ENCODE results near the gene FGF19.
A peak's percentile ranks its signal among the peaks of the same experiment; 100 is the strongest.

The FGF19 gene

GRCh38 chr11:69744435-69744834 is 40.6 kb upstream of the FGF19 start:
- H3K14ac ChIP-seq (ENCODE audit: low read length) = no peak overlapping the region
- no peak overlapping the region for H2AFZ ChIP-seq (ENCODE audit: insufficient read depth, low read length, poor library complexity)
- no CpG with 5 or more reads among the region's 7 CpGs for WGBS (ENCODE audit: extremely low coverage, insufficient coverage, insufficient read length)
- no peak overlapping the region for H4K12ac ChIP-seq (ENCODE audit: low read depth, low read length)
- no peak overlapping the region for H2BK5ac ChIP-seq (ENCODE audit: low read depth, low read length, poor library complexity)
- no peak overlapping the region for H3K9ac ChIP-seq (ENCODE audit: low read length)
- no peak overlapping the region for H2AK5ac ChIP-seq (ENCODE audit: low read length)
- H3K4ac ChIP-seq (ENCODE audit: low read depth, low read length) = no peak overlapping the region
- peak overlapping the region; percentile 11 for H3K4me2 ChIP-seq (ENCODE audit: low read length)
- peak overlapping the region; percentile 37 for H2BK12ac ChIP-seq (ENCODE audit: low read length)
- no peaks in the 10 kb centered on the region for H3K9me3 ChIP-seq (ENCODE audit: insufficient read depth, low read depth, low read length)
- no peaks in the 10 kb centered on the region for H3K27me3 ChIP-seq (ENCODE audit: insufficient read depth, low read length)
- peaks cover 19 to 33% of the 10 kb centered on the region in 2 experiments for H3K4me1 ChIP-seq (ENCODE audit: control insufficient read depth in 1 of 2, insufficient read depth in 2 of 2, low read length in 2 of 2)
- no peaks in the 10 kb centered on the region for H3K36me3 ChIP-seq (ENCODE audit: control insufficient read depth in 1 of 2, insufficient read depth in 2 of 2, low read length in 2 of 2)
- no peak overlapping the region for H3K23ac ChIP-seq (ENCODE audit: low read length)
- peak overlapping the region; percentile 55 for H4K91ac ChIP-seq (ENCODE audit: low read depth, low read length)
- H3K79me1 ChIP-seq (ENCODE audit: low read length) = peaks cover 19% of the 10 kb centered on the region
- H4K8ac ChIP-seq (ENCODE audit: low read depth, low read length) = no peak overlapping the region
- H3K27ac ChIP-seq (ENCODE audit: low read depth, low read length) = peak overlapping the region; percentile 80
- H3K18ac ChIP-seq (ENCODE audit: low read length) = no peak overlapping the region
- H3K4me3 ChIP-seq (ENCODE audit: low read depth, low read length) = no peak overlapping the region
- peak; percentile 93 to 95 for DNase-seq
- no peak overlapping the region for H2BK120ac ChIP-seq (ENCODE audit: insufficient read depth, low read length, poor library complexity)
- no peaks in the 10 kb centered on the region for H3K79me2 ChIP-seq (ENCODE audit: control insufficient read depth, insufficient read depth, low read length, poor library complexity)

- Histone ChIP-seq H2BK120ac (ENCODE audit: insufficient read depth, low read length, poor library complexity) (peak overlapping the region; percentile 75), H3K4ac (ENCODE audit: low read depth, low read length) (no peak overlapping the region), H2AFZ (ENCODE audit: insufficient read depth, low read length, poor library complexity) (no peak overlapping the region), H3K4me3 (ENCODE audit: low read depth, low read length) (no peak overlapping the region), H3K4me2 (ENCODE audit: low read length) (no peak overlapping the region), H2BK12ac (ENCODE audit: low read length) (no peak overlapping the region), H3K9ac (ENCODE audit: low read length) (no peak overlapping the region), H3K27me3 (ENCODE audit: insufficient read depth, low read length) (no peaks in the 10 kb centered on the region), H3K27ac (ENCODE audit: low read depth, low read length) (no peak overlapping the region), H3K18ac (ENCODE audit: low read length) (no peak overlapping the region), H3K14ac (ENCODE audit: low read length) (no peak overlapping the region), H4K91ac (ENCODE audit: low read depth, low read length) (peak overlapping the region; percentile 78), H3K9me3 (ENCODE audit: insufficient read depth, low read depth, low read length) (peaks cover 11% of the 10 kb centered on the region), H2AK5ac (ENCODE audit: low read length) (no peak overlapping the region), H3K79me1 (ENCODE audit: low read length) (peaks cover 14% of the 10 kb centered on the region), H4K8ac (ENCODE audit: low read depth, low read length) (no peak overlapping the region), H2BK5ac (ENCODE audit: low read depth, low read length, poor library complexity) (no peak overlapping the region), H3K23ac (ENCODE audit: low read length) (no peak overlapping the region), H4K12ac (ENCODE audit: low read depth, low read length) (no peak overlapping the region), H3K4me1 (ENCODE audit: control insufficient read depth in 1 of 2, insufficient read depth in 2 of 2, low read length in 2 of 2) (peaks cover 6 to 8% of the 10 kb centered on the region in 2 experiments), H3K36me3 (ENCODE audit: control insufficient read depth in 1 of 2, insufficient read depth in 2 of 2, low read length in 2 of 2) (no peaks in the 10 kb centered on the region), H3K79me2 (ENCODE audit: control insufficient read depth, insufficient read depth, low read length, poor library complexity) (peaks cover 4% of the 10 kb centered on the region)
- WGBS (ENCODE audit: extremely low coverage, insufficient coverage, insufficient read length) = no CpG with 5 or more reads among the region's 3 CpGs
- DNase-seq = peak; percentile 69 to 71
Observed at GRCh38 chr11:69734841-69735240, 31.0 kb upstream of the FGF19 start.

GRCh38 chr11:69734367-69734766 is 30.5 kb upstream of the FGF19 start:
- no peak overlapping the region for H3K9ac ChIP-seq (ENCODE audit: low read length)
- no peak overlapping the region for H3K4me2 ChIP-seq (ENCODE audit: low read length)
- H4K12ac ChIP-seq (ENCODE audit: low read depth, low read length) = no peak overlapping the region
- no peak for DNase-seq
- H3K79me2 ChIP-seq (ENCODE audit: control insufficient read depth, insufficient read depth, low read length, poor library complexity) = peaks cover 4% of the 10 kb centered on the region
- no peak overlapping the region for H3K4ac ChIP-seq (ENCODE audit: low read depth, low read length)
- H4K8ac ChIP-seq (ENCODE audit: low read depth, low read length) = no peak overlapping the region
- peak overlapping the region; percentile 78 for H4K91ac ChIP-seq (ENCODE audit: low read depth, low read length)
- peak overlapping the region; percentile 82 for H2BK120ac ChIP-seq (ENCODE audit: insufficient read depth, low read length, poor library complexity)
- peaks cover 6 to 8% of the 10 kb centered on the region in 2 experiments for H3K4me1 ChIP-seq (ENCODE audit: control insufficient read depth in 1 of 2, insufficient read depth in 2 of 2, low read length in 2 of 2)
- H3K9me3 ChIP-seq (ENCODE audit: insufficient read depth, low read depth, low read length) = peaks cover 11% of the 10 kb centered on the region
- H3K4me3 ChIP-seq (ENCODE audit: low read depth, low read length) = no peak overlapping the region
- peak overlapping the region; percentile 72 for H3K14ac ChIP-seq (ENCODE audit: low read length)
- H2AFZ ChIP-seq (ENCODE audit: insufficient read depth, low read length, poor library complexity) = no peak overlapping the region
- peak overlapping the region; percentile 80 for H3K27ac ChIP-seq (ENCODE audit: low read depth, low read length)
- WGBS (ENCODE audit: extremely low coverage, insufficient coverage, insufficient read length) = no CpG with 5 or more reads among the region's 2 CpGs
- H3K27me3 ChIP-seq (ENCODE audit: insufficient read depth, low read length) = no peaks in the 10 kb centered on the region
- peak overlapping the region; percentile 44 for H2AK5ac ChIP-seq (ENCODE audit: low read length)
- peak overlapping the region; percentile 78 for H2BK12ac ChIP-seq (ENCODE audit: low read length)
- H3K36me3 ChIP-seq (ENCODE audit: control insufficient read depth in 1 of 2, insufficient read depth in 2 of 2, low read length in 2 of 2) = no peaks in the 10 kb centered on the region
- no peak overlapping the region for H3K23ac ChIP-seq (ENCODE audit: low read length)
- peak overlapping the region; percentile 70 for H2BK5ac ChIP-seq (ENCODE audit: low read depth, low read length, poor library complexity)
- H3K79me1 ChIP-seq (ENCODE audit: low read length) = peaks cover 14% of the 10 kb centered on the region
- peak overlapping the region; percentile 63 for H3K18ac ChIP-seq (ENCODE audit: low read length)

- Histone ChIP-seq H4K91ac (ENCODE audit: low read depth, low read length) (peak overlapping the region; percentile 89), H3K4me1 (ENCODE audit: control insufficient read depth in 1 of 2, insufficient read depth in 2 of 2, low read length in 2 of 2) (peaks cover 6 to 8% of the 10 kb centered on the region in 2 experiments), H2AFZ (ENCODE audit: insufficient read depth, low read length, poor library complexity) (no peak overlapping the region), H3K9ac (ENCODE audit: low read length) (no peak overlapping the region), H3K4ac (ENCODE audit: low read depth, low read length) (peak overlapping the region; percentile 9), H3K9me3 (ENCODE audit: insufficient read depth, low read depth, low read length) (peaks cover 2% of the 10 kb centered on the region), H3K14ac (ENCODE audit: low read length) (peak overlapping the region; percentile 74), H2BK5ac (ENCODE audit: low read depth, low read length, poor library complexity) (peak overlapping the region; percentile 84), H3K4me3 (ENCODE audit: low read depth, low read length) (no peak overlapping the region), H3K36me3 (ENCODE audit: control insufficient read depth in 1 of 2, insufficient read depth in 2 of 2, low read length in 2 of 2) (no peaks in the 10 kb centered on the region), H2BK120ac (ENCODE audit: insufficient read depth, low read length, poor library complexity) (peak overlapping the region; percentile 78), H2AK5ac (ENCODE audit: low read length) (peak overlapping the region; percentile 71), H3K27me3 (ENCODE audit: insufficient read depth, low read length) (no peaks in the 10 kb centered on the region), H3K79me2 (ENCODE audit: control insufficient read depth, insufficient read depth, low read length, poor library complexity) (peaks cover 4% of the 10 kb centered on the region), H4K8ac (ENCODE audit: low read depth, low read length) (peak overlapping the region; percentile 74), H3K79me1 (ENCODE audit: low read length) (peaks cover 14% of the 10 kb centered on the region), H3K27ac (ENCODE audit: low read depth, low read length) (peak overlapping the region; percentile 21), H4K12ac (ENCODE audit: low read depth, low read length) (peak overlapping the region; percentile 58), H3K23ac (ENCODE audit: low read length) (no peak overlapping the region), H3K18ac (ENCODE audit: low read length) (peak overlapping the region; percentile 57), H3K4me2 (ENCODE audit: low read length) (no peak overlapping the region), H2BK12ac (ENCODE audit: low read length) (peak overlapping the region; percentile 95)
- no CpG with 5 or more reads among the region's 7 CpGs for WGBS (ENCODE audit: extremely low coverage, insufficient coverage, insufficient read length)
- DNase-seq = no peak
Observed at GRCh38 chr11:69732910-69733309, 29.1 kb upstream of the FGF19 start.
